Astrocyte (in vitro differentiated cells and primary cell): ENCODE measurements around the gene DEFB121. TPM values are rescaled to one million over a fixed set of nuclear protein-coding genes. Genes with fewer than 3 reads are reported as not detected.
"Not testable (repeated sequence)": the region's sequence is repeated elsewhere in the genome, so short reads cannot be mapped to it uniquely, and the experiment has no call there.

ENCODE experiments used
- DNase-seq: peaks from one replicate; pipeline ENCODE4 v3.0.0-alpha.2; 2010; ENCODE audit warnings: low read depth
- FAIRE-seq: peaks from 2 replicates; lab custom pipeline; 2011; peaks lifted over from hg19 to GRCh38; lab: Jason Lieb, UNC
- H2AFZ ChIP-seq: 2 replicates; pipeline ENCODE4 v1.6.0; 2012; ENCODE audit warnings: low read depth, low read length, inconsistent platforms
- H3K27ac ChIP-seq: 2 replicates; pipeline ENCODE4 v1.5.1; 2011; ENCODE audit warnings: low read depth, low read length, inconsistent platforms
- H3K27me3 ChIP-seq: 2 replicates; pipeline ENCODE4 v1.6.0; 2011; ENCODE audit warnings: low read length, inconsistent platforms; ENCODE audit not compliant: insufficient read depth
- H3K36me3 ChIP-seq: 2 replicates; pipeline ENCODE4 v1.5.1; 2011; ENCODE audit warnings: low read length, inconsistent platforms; ENCODE audit not compliant: insufficient read depth
- H3K4me1 ChIP-seq: 2 replicates; pipeline ENCODE4 v1.5.1; 2011; ENCODE audit warnings: low read length, inconsistent platforms; ENCODE audit not compliant: insufficient read depth
- H3K4me2 ChIP-seq: 2 replicates; pipeline ENCODE4 v1.6.0; 2012; ENCODE audit warnings: low read length, inconsistent platforms
- H3K4me3 ChIP-seq: 2 replicates; pipeline ENCODE4 v1.5.1; 2011; ENCODE audit warnings: low read depth, mild to moderate bottlenecking, low read length, inconsistent platforms; ENCODE audit not compliant: insufficient read depth
- H3K79me2 ChIP-seq: 2 replicates; pipeline ENCODE4 v1.6.0; 2012; ENCODE audit warnings: mild to moderate bottlenecking, low read length, inconsistent platforms; ENCODE audit not compliant: insufficient read depth
- H3K9ac ChIP-seq: 2 replicates; pipeline ENCODE4 v1.6.0; 2012; ENCODE audit warnings: mild to moderate bottlenecking, low read length, inconsistent platforms
- H3K9me3 ChIP-seq: 2 replicates; pipeline ENCODE4 v1.5.1; 2012; ENCODE audit warnings: low read depth, mild to moderate bottlenecking, low read length, inconsistent platforms; ENCODE audit not compliant: insufficient read depth
- H4K20me1 ChIP-seq: 2 replicates; pipeline ENCODE4 v1.6.0; 2012; ENCODE audit warnings: low read length, inconsistent platforms; ENCODE audit not compliant: insufficient read depth
- H3K27ac Mint-ChIP-seq: one replicate; pipeline ENCODE4 v1.8.0; 2021; ENCODE audit warnings: mild to moderate bottlenecking, mixed read lengths; ENCODE audit not compliant: unreplicated experiment
- H3K27me3 Mint-ChIP-seq: one replicate; pipeline ENCODE4 v1.8.0; 2021; ENCODE audit warnings: low read depth, mixed read lengths; ENCODE audit not compliant: unreplicated experiment
- H3K36me3 Mint-ChIP-seq: one replicate; pipeline ENCODE4 v1.8.0; 2021; ENCODE audit warnings: low read depth, mixed read lengths; ENCODE audit not compliant: unreplicated experiment
- H3K4me1 Mint-ChIP-seq: one replicate; pipeline ENCODE4 v1.8.0; 2021; ENCODE audit warnings: low read depth, mixed read lengths; ENCODE audit not compliant: unreplicated experiment
- H3K4me3 Mint-ChIP-seq: one replicate; pipeline ENCODE4 v1.8.0; 2021; ENCODE audit warnings: mild to moderate bottlenecking, moderate library complexity, mixed read lengths; ENCODE audit not compliant: unreplicated experiment
- H3K9me3 Mint-ChIP-seq: one replicate; pipeline ENCODE4 v1.8.0; 2021; ENCODE audit warnings: mild to moderate bottlenecking, mixed read lengths; ENCODE audit not compliant: unreplicated experiment
- EZH2 ChIP-seq: IDR thresholded peaks from 2 replicates; pipeline ENCODE4 v1.6.1; 2012; ENCODE audit warnings: mild to moderate bottlenecking, low read length, inconsistent platforms; ENCODE audit not compliant: insufficient read depth
- total RNA-seq: library from RNA; stranded (reverse); gene quantifications from 2 replicates; pipeline ENCODE4 v1.2.1, GENCODE V29; 2021
- TF ChIP-seq, protein P1 (sequence below): IDR thresholded peaks from 2 replicates; pipeline ENCODE4 v1.5.1; 2011; ENCODE audit warnings: low read depth, mild to moderate bottlenecking, inconsistent platforms, low read length, moderate library complexity; ENCODE audit not compliant: insufficient read depth

DEFB121 gene
- total RNA-seq, 1 donor from 2014 or later: not detected

DNA sequence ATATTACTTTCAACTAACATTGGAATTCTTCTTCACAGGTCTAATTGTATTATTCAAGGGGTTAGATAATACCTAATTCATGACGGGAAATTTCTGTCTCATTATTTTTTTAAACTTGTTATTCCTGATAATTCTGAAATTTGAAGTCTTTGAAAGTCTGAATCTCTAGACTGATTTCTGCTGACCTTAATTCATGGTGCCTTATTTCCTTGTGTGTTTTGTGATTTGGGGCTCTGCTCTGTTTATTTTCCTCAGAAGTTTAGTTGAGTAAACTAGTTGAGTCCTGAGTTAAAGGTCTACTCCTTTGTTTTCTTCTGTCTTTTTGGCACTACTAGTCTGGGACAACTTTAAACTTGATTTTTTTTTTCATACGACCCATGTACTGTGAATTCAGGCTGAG, 31.7 kb downstream of the DEFB121 start:
- no peaks in the 10 kb centered on the region for H4K20me1 ChIP-seq
- no peaks in the 10 kb centered on the region for H3K27me3 Mint-ChIP-seq
- no peaks in the 10 kb centered on the region for H3K36me3 ChIP-seq
- H3K4me2 ChIP-seq: no peak overlapping the region
- no peak overlapping the region for H3K4me3 ChIP-seq
- H3K27ac ChIP-seq: no peak overlapping the region
- peaks cover 6% of the 10 kb centered on the region for H3K9me3 Mint-ChIP-seq
- H3K27me3 ChIP-seq: no peaks in the 10 kb centered on the region
- no peaks in the 10 kb centered on the region for H3K9me3 ChIP-seq
- H3K36me3 Mint-ChIP-seq: no peaks in the 10 kb centered on the region
- no peaks in the 10 kb centered on the region for H3K79me2 ChIP-seq
- H3K4me1 Mint-ChIP-seq: no peaks in the 10 kb centered on the region
- no peak for FAIRE-seq
- no peak overlapping the region for H2AFZ ChIP-seq
- H3K9ac ChIP-seq: no peak overlapping the region
- no peak for DNase-seq
- no peak for TF ChIP-seq EZH2
- TF ChIP-seq, protein P1, sequence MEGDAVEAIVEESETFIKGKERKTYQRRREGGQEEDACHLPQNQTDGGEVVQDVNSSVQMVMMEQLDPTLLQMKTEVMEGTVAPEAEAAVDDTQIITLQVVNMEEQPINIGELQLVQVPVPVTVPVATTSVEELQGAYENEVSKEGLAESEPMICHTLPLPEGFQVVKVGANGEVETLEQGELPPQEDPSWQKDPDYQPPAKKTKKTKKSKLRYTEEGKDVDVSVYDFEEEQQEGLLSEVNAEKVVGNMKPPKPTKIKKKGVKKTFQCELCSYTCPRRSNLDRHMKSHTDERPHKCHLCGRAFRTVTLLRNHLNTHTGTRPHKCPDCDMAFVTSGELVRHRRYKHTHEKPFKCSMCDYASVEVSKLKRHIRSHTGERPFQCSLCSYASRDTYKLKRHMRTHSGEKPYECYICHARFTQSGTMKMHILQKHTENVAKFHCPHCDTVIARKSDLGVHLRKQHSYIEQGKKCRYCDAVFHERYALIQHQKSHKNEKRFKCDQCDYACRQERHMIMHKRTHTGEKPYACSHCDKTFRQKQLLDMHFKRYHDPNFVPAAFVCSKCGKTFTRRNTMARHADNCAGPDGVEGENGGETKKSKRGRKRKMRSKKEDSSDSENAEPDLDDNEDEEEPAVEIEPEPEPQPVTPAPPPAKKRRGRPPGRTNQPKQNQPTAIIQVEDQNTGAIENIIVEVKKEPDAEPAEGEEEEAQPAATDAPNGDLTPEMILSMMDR: no peak
- H3K4me3 Mint-ChIP-seq: no peak overlapping the region
- no peak overlapping the region for H3K27ac Mint-ChIP-seq
- no peaks in the 10 kb centered on the region for H3K4me1 ChIP-seq

DNA sequence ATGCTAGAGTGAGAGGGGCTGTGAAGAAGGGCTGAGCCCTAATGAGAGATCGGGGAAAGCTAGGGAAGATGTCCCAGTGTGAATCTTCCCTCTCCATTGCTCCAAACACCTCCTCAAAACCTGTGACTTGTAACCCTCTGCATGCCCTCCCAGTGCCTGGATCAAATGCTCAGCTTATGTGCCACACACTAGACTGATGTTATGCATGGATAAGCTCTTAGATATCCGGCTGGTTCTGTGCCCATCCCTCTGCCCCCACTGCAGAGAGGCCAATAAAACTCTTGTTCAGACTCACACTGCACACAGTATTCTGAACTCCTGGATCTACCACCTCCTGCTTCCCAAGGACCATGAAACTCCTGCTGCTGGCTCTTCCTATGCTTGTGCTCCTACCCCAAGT, 37.7 kb downstream of the DEFB121 start, which contains the start of gene DEFB118:
DEFB118 (plus strand) TSS at position 301 of the 400 bp plus-strand sequence; CDS start at position 351, 50 bp downstream.
- Mint-ChIP-seq H3K36me3 (no peaks in the 10 kb centered on the region), H3K4me3 (no peak within 1 kb of the TSS)
- no peaks in the 10 kb centered on the region for H4K20me1 ChIP-seq

DNA sequence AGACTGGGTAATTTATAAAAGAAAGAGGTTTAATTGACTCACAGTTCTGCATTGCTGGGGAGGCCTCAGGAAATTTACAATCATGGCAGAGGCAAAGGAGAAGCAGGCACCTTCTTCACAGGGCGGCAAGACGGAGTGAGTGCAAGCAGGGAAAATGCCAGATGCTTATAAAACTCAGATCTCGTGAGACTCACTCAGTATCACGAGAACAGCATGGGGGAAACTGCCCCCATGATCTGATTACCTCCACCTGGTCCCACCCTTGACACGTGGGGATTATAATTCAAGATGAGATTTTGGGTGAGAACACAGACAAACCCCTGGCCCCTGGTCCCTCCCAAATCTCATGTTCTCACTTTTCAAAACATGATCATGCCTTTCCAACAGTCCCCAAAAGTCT, 41.7 kb downstream of the DEFB121 start:
- not testable (repeated sequence) for DNase-seq, H3K36me3 ChIP-seq, H3K27ac ChIP-seq, H3K9me3 ChIP-seq, H3K4me1 Mint-ChIP-seq, H3K79me2 ChIP-seq, H3K27me3 Mint-ChIP-seq, H3K36me3 Mint-ChIP-seq, H3K27ac Mint-ChIP-seq, H3K4me3 Mint-ChIP-seq, H4K20me1 ChIP-seq, H3K4me2 ChIP-seq, FAIRE-seq, H3K4me3 ChIP-seq, H3K4me1 ChIP-seq, H3K9ac ChIP-seq, H2AFZ ChIP-seq, H3K27me3 ChIP-seq
- peaks cover 13% of the 10 kb centered on the region for H3K9me3 Mint-ChIP-seq

More for the DNA sequence above, 37.7 kb downstream of the DEFB121 start, which contains the start of gene DEFB118:
- no peaks in the 10 kb centered on the region for H3K36me3 ChIP-seq
- H3K9ac ChIP-seq: no peak within 1 kb of the TSS
- no peaks in the 10 kb centered on the region for H3K4me1 Mint-ChIP-seq
- H3K27ac ChIP-seq: no peak within 1 kb of the TSS
- H3K4me3 ChIP-seq: no peak within 1 kb of the TSS
- no peaks in the 10 kb centered on the region for H3K79me2 ChIP-seq
- H3K27ac Mint-ChIP-seq: no peak within 1 kb of the TSS
- peaks cover 4% of the 10 kb centered on the region for H3K9me3 ChIP-seq
- H3K4me2 ChIP-seq: no peak within 1 kb of the TSS
- FAIRE-seq (no peak), DNase-seq (no peak)
- no peaks in the 10 kb centered on the region for H3K27me3 Mint-ChIP-seq
- peaks cover 10% of the 10 kb centered on the region for H3K9me3 Mint-ChIP-seq
- H3K4me1 ChIP-seq: no peaks in the 10 kb centered on the region
- H2AFZ ChIP-seq: no peak within 1 kb of the TSS
- H3K27me3 ChIP-seq: no peaks in the 10 kb centered on the region
- TF ChIP-seq EZH2: no peak
- TF ChIP-seq, protein P1: no peak
